ENCODE data around the gene SIM1.

Gene SIM1

DNA sequence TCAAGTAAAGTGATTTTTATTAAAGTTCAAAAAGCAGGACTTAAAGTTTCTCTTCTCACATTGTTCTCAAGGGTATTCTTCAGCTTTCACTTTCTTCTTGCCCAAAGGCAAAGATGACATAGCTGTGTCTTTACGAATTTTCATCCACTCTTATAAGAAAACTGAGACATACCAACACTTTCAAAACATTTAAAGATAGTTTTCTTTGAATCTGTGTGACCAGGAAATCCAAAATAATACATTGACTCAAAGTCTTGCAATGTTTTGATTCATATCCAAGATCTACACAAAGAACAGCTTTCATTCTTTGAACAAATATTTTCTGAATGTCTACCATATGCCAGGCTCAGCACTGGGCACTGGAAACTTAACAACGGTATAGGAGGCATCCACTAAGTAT is 117.9 kb downstream of the SIM1 start:
- no peak for DNase-seq

DNA sequence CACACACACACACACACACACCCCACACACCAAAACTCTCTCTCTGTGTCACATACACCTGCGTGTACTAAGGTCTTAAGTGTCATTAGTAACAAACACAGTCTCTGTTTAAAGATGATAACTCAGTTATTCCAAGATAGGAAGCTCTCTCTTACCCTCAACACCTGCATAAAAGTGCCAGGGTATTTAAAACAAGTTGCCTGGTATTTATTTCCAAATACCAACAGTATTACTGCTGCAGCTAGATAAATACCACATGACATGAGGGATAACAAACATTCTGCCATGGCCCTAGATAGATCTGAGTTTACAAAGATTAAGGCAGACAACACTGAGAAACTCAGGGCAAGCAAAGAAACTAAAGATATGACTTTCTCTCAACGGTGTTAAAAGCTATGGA is 118.5 kb downstream of the SIM1 start:
- no peak for DNase-seq

DNA sequence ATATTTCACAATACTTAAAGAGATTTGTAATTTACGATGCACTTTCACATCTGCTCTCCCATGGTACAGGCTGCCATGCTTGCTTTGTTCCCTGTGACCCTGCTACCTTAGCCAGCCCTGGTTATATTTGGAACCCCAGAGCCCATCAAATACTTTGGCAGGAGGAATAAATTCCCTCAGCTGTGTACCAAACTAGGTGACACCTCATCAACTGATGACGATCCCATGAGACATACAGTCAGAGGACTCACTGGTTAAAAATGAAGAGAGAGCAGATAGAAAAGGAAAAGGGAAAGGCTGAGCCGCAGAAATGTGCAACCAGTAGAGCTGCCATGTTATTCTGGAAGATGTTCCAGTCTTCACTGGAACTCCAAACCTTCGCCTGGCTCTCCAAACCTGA is 120.0 kb downstream of the SIM1 start:
- no peak for DNase-seq

DNA sequence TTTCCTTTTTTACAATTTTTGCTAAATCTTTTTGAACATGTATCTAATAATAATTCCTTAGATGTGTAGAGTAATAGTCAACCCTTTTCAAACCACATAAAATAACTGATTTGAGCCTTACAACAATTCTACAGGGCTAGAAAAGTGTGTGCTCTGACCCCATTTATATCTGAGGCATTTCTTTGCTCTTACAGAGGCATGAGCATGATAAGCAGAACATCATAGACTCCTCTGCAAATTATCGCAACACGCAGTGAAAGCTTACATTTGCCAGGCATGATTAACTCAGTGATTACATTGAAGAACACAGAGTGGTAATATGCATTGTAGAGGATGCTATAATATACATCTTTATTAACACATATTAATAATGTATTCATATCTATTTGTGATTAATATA is 120.4 kb downstream of the SIM1 start:
- no peak for DNase-seq

DNA sequence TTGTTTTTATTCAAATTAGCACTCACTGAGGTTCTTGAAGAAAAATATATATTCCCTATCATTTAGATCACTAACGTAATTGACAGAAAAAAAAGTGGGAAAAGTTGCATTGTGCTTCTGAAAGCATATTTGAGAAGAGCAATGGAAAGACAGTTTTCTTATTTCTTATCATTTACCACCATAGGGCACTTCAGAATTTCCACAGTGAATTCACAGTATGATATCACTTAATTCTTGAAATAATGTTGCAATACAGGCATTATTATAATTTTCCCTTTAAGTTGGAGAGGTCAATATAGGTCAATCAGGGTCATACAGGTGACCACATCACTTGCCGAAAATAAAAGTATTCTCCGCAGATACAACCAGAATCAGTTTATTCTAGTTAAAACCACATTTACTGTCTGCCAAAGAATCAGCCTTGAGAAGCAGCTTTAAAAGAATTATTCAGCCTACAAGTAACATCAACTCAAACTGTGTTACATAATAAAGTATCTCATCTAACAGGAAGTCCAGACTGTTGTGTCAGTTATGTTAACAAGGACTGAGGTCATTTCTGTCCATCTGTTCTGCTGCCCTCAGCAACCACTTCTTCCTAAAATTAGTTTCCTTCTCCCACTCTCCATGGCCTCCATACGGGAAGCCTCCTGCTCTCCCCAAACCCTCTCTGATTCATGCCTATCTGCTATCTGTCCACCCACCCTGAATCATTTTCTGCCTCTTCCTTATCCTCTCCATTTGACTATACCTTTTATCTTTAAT is 121.2 kb downstream of the SIM1 start:
- DNase-seq = peak; percentile 22 to 71

DNA sequence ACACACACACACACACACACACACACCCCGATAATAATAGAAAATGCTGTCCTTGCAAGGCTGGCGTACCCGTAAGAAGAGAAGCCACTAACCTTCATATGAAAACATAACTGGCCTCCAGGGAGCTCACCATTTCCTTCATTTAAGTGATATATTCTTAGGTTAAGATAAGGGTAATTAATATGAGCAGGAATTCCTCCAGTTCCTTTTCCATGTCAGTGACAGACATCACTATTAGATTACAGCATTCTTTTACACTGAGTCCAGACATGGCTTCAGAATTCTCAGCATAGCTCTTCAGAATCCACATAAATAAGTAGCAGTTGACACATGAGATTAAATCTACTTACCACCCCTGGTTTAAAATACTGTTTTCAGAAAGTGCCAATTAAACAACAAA is 121.9 kb downstream of the SIM1 start:
- DNase-seq = no peak

DNA sequence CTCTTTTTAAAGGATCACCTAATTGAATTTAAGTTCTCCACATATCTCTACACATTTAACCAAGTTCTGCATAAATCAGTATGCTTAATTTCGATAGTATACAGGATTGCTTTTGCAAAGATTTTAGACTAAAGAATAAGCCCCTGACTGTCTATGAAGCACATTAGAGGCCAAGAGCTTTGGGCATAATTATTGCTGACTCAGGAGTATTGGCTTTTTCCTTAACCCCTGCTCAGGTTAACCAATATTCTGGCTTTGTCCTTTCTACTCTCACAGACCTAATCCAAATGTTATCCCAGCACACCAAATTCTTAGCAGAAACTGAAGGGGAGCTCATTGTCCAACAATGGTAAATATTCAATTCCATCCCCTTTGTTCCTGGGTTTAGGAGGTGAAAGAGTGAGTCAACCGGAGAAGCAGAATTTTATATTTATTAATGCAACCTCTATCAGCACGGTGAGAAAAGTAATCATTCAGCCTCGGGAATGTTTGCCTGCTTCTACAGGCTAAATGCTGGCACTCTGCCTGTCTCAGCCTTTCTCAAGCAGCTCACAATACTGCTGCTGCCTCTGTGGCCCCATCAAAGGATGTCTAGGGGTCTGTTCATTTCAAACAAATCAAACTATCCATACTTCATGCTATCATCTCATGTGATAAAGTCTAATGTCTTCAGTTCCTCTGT is 125.0 kb downstream of the SIM1 start:
- no peak for DNase-seq

DNA sequence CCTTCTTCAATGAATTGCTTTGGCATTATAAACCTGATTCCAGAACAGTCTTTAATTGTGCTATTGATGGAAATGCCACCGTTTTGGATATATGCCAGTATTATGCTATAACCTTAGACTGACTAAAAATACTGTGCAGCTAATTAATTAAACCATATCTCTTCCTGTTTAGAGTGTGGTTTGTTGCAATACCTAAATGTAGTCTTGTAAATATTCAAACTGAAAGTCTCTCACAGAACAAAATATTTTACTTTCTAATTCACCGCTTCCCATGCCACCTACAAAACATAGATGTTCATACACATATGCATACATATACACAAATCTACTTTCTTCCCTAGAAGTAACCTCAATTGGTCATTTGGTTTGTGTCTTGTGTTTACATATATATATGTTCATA is 126.6 kb downstream of the SIM1 start:
- no peak for DNase-seq

DNA sequence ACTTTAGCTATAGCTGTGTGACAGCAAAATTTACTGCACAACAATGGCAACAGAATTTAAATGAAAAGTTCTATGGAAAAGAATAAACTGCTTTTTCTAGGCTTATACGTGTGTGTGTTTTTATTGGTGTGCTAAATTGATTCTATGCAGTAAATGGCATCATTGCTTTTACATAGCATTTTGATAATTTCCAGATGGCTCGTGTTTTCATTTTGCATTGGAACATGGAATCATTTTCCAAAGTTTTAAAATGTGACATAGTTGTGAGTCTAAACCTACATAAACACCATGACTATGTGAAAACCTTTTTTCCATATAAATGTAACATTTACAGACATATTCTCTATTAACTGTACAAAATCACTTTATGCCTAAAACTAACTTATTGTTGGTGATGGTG is 127.8 kb downstream of the SIM1 start:
- no peak for DNase-seq

DNA sequence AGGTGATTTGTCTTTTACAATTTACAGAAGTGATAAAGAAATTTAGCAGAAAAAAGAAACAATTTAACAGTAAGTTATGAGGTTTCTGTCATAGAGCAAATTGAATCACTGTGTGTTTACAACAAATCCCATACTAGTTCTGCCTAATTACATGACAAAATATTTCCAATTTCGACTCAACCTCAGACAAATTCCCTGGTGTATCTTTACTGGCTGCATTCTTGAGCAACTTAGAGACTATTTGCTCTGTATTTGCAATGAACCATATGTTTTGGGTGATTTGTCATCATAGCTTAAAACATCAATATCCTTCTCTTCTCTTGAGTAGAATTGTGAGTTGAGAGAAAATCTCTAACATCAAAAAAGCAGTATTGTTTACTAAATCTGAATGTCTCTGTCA is 128.7 kb downstream of the SIM1 start:
- DNase-seq = no peak

Measured in inflammatory macrophage treated with lipopolysaccharide for 1 hour (primary cell).